GM21390 (cell line): ENCODE results near the gene AAR2.

ENCODE experiments used
- ATAC-seq: cut with Tn5 transposase; IDR thresholded peaks from one replicate; pipeline ENCODE4 v1.9.1; 2021; ENCODE audit not compliant: unreplicated experiment

The AAR2 gene

GRCh38 chr20:36218380-36219064 lies 17.8 kb upstream of the AAR2 start:
- ATAC-seq: no peak

DNA sequence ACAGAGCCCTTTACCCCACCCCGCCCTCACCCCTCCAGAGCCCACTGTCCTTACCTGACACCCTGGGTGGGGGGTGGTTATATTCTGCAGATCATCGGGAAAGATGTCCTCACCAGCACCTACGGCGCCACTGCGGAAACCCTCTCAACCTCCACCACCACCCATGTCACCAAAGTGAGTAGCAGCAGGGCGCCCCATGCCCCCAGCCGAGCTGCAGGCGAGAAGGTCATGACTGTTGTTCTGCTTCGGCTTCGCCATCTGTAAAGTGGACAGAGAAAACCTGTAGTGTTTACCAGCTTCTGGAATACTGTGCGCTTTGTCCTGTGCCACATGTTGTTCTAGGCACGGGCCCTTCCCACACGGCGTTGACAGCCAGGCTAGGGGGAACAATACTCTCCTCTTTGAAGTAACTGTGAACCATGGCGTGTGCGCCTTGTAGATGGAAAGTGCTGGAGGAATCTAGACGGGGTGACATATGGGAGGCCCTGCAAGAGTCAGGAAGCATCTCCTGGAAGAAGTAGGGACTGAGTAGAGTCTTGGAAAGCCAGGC lies 16.5 kb upstream of the AAR2 start:
- ATAC-seq: no peak

DNA sequence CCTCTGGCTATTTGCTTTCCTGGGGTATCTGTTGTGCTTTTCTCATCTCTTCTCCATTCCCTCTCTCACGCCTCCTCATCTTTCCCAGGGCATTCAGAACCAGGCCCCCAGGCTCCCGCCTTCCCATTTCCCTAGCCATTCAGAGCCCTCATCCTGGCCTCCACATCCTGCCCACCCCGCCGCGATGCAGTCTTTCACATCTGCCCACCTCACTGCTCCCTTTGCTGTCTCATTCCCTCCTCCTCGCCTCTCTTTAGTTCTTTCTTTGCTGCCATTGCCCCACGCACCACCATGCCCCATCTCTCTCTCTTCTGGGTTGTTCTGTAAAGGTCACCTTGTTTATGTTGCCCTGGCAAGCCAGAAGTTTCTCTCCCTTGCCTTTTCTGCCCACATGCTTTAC lies 10.6 kb upstream of the AAR2 start:
- no peak for ATAC-seq

- no peak for ATAC-seq
Measured at GRCh38 chr20:36228770-36229169, 7.5 kb upstream of the AAR2 start.

DNA sequence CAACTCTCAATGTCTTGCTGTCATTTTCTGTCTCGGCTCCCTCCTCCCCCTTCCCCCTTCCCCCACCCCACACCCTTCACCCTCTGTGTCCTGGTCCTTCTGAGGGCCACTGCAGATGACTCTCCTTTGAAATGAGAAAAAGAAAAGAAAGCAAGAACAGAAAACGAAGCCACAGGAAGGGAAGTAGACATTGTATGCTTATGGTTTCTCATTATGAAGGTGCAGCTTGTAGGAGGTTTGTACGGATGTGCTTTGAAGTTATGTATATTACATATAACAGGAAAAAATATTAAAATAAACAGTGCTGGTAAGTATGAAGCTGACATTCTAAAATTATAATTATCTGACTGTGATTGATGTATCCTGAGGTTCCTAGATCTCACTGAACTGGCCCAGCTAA lies 6.3 kb upstream of the AAR2 start:
- no peak for ATAC-seq

- ATAC-seq: no peak
Measured at GRCh38 chr20:36231331-36231730, 4.9 kb upstream of the AAR2 start.

DNA sequence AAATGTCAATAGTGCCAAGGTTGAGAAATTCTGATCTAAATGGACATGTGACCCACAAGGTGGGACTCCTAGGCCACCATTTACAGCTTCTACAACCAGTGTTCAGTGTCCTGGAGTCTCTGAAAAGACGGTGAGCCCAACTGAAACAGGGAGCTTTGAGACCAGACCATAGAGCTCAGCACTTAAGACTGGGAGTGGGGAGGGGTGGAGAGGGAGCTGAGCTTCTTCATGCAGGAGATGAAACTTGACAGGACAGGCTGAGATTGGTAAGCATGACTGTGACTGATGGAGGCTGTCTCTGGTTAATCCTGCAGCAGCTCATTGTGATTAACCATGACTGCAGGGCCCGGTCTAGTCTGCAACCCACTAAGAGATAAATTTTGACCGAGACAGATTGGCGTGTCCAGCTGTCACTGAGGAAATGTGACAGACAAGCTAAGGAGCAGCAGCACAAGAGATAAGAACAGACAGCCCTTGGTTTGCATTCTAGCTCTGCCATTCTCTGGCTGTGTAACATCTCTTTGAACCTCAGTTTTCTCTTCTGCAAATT lies 1.4 kb upstream of the AAR2 start:
- no peak for ATAC-seq

DNA sequence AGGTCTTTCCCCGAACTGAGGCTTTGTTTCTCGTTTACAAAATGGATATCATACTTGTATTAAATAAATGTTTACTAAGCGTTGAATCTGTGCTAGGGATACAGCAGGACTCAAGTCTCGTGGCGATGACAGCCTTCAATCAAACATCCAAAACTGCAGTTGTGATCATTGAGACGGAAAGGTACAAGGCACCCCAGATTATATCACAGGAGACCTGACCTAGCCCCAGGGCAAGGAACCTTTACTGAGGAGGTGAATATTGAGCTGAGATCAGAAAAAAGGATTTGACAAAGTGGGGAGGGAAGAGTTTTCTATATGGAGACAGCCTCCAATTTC lies 476 bp downstream of the AAR2 start:
- ATAC-seq: no peak

- no peak for ATAC-seq
Measured at GRCh38 chr20:36237477-36237876, 1.2 kb downstream of the AAR2 start.

DNA sequence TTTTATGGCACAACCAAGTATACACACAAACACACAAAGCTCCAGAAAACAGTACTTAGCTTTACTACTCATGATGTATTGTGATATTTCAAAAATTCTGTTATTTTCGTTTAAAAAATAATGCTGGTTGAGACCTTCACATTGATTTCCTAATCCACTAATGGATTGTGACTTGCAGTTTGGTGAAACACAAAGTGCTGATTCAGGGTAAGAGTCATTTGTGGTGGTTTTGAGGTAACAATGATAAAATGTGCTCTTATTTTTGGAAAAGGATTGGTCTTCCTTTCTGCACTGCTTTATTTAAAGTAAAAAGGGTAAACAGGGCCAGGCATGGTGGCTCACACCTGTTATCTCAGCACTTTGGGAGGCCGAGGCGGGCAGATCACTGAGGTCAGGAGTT lies 1.9 kb downstream of the AAR2 start:
- no peak for ATAC-seq

GRCh38 chr20:36238760-36239159 lies 2.5 kb downstream of the AAR2 start:
- no peak for ATAC-seq

DNA sequence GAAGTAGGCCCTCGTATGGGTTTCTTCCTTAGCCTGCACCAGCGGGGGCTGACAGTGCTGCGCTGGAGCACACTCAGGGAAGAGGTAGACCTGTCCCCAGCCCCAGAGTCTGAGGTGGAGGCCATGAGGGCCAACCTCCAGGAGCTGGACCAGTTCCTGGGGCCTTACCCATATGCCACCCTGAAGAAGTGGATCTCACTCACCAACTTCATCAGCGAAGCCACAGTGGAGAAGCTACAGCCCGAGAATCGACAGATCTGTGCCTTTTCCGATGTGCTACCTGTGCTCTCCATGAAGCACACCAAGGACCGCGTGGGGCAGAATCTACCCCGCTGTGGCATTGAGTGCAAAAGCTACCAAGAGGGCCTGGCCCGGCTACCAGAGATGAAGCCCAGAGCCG lies 3.8 kb downstream of the AAR2 start:
- ATAC-seq: no peak

DNA sequence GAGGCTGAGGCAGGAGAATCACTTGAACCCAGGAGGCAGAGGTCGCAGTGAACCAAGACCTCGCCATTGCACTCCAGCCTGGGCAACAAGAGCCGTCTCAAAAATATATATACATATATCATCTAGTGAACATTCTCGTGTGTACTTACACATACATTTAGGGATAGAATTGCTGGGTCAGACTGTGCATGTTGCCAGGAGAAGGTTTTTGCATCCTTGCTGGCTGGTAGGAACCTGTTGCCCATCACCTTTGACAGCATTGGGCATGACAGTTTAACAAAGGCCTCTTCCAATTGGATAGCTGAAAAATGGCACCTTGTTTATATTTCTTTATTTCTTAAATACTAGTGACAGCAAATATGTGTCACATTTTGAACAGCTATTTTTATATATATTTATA lies 5.4 kb downstream of the AAR2 start:
- no peak for ATAC-seq

DNA sequence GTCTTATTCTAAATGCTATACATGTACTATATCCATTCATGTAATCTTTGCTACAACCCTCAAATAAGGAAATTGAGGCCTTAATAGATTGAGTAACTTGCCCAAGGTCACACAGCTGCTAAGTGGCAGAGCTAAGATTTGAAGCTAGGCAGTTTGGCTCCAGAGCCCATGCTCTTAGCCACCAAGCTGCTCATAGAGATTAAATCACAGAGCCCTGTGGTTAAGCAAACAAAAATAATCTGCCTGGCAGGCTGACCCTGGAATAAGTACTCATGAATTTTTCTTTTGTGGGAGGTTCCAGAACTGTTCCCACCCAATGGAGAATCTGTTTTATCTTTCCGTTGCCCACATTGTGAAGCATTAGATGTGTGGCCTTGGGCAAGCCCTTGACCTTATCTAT lies 7.4 kb downstream of the AAR2 start:
- no peak for ATAC-seq

- ATAC-seq: no peak
Measured at GRCh38 chr20:36246401-36246800, 10.1 kb downstream of the AAR2 start.

DNA sequence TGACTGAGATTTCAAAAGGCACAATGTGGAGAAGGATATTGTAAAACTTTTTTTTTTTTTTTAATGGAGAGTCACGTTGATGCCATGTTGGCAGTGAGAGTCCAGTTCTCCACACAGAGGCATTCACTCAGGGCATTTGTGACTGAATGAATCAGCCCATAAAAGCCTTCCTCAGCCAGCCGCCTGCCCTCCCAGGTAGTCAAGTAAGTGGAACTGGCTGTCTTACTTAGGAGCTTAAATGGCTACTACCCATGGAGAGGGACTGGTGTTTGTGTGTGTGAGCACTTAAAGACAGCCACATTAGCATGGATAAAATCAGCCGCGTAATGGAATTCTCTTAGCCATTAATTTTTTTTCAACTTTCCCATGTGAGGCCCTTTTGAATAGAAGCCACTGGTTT lies 12.6 kb downstream of the AAR2 start:
- no peak for ATAC-seq

GRCh38 chr20:36249450-36249849 lies 13.2 kb downstream of the AAR2 start:
- ATAC-seq: no peak

DNA sequence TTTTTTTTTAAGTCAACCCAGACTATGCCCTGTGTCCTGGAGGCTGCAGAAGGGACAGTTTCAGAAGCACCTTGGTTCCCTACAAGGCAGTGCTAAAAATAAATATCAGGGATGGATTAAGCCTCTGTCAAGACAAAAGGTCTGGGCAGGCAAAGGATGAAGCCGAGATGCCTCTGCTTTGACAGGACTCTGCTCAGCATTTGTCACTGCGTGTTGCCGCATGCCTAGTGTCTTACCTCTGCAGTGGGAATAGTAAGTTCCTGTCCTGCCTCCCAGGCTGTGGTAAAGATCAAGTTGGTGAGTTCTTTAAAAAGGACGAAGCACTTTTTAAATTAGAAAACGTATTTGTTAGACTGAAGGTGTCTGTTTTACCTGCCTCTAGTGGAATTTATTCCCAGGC lies 15.1 kb downstream of the AAR2 start:
- no peak for ATAC-seq

DNA sequence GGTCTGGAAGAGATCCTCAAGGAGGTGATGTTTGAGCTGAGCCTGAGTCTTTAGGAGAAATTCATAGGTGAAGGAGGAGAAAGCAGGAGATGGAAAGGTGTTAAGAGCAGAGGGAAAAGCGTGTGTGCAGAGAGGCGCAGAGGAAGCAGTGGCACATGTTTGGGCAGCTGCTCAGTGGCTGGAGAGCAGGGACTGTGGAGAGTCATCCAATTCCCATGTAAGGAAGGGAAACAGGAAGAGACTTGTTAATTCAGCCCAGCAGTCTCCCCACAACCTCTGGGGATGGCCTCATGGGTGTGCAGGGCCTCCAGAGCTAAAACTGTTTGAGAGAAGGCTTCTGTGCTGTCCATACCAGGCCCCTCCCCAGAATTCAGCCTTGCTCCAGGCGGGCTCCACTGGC lies 16.2 kb downstream of the AAR2 start:
- no peak for ATAC-seq

GRCh38 chr20:36253036-36253435 lies 16.8 kb downstream of the AAR2 start:
- no peak for ATAC-seq

GRCh38 chr20:36254076-36254475 lies 17.8 kb downstream of the AAR2 start:
- no peak for ATAC-seq

DNA sequence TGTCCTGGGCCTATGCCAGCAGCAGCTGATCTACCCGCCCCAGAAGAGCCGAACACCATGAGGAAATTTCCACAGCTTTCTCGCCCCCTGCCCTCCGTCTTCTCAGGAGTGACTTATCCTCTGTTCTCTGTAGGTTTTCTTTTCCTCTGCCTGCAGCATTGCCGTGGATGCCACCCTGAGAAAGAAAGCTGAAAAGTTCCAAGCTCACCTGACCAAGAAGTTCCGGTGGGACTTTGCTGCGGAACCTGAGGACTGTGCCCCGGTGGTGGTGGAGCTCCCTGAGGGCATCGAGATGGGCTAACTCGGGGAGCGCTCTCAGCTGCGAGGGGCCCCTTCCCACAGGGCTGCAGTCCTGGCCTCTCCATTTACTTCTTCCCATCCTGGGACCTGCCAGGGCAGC lies 19.2 kb downstream of the AAR2 start:
- ATAC-seq: no peak
